H1 (cell line): ENCODE data around the gene PLCH2. TPM values are rescaled to one million over a fixed set of nuclear protein-coding genes. Genes with fewer than 3 reads are reported as not detected.

Source experiments
- ASH2L ChIP-seq: fragments of 200-600, 300-600 bp; sonication (generic); IDR thresholded peaks from one replicate; pipeline ENCODE4 v1.7.1; 2017; ENCODE audit warnings: low read length
- CHD7 ChIP-seq: fragments of 300-600 bp; sonication (generic); IDR thresholded peaks from 2 replicates; pipeline ENCODE4 v1.7.1; 2012; ENCODE audit warnings: low read length, moderate library complexity, mild to moderate bottlenecking, inconsistent platforms; ENCODE audit not compliant: insufficient replicate concordance
- EP300 ChIP-seq, 2 experiments: IDR thresholded peaks; 1 replicate in 1 of 2; 2 replicates in 1 of 2; pipeline ENCODE4 v1.6.1; 2011 to 2012; ENCODE audit warnings: low read depth in 2 of 2, low read length in 2 of 2, mild to moderate bottlenecking in 2 of 2, borderline replicate concordance in 1 of 2, inconsistent platforms in 1 of 2, moderate library complexity in 1 of 2
- KDM5A ChIP-seq: fragments of 200-600 bp; IDR thresholded peaks from 2 replicates; pipeline ENCODE4 v1.7.1; 2012; ENCODE audit warnings: mild to moderate bottlenecking, low read length, inconsistent platforms, mixed read lengths
- YY1 ChIP-seq: IDR thresholded peaks from 2 replicates; pipeline ENCODE4 v1.6.1; 2011; ENCODE audit warnings: low read depth, mild to moderate bottlenecking, low read length
- polyA plus RNA-seq, 7 experiments: library from polyadenylated mRNA; depleted of rRNA in 3 of 7; stranded (reverse) in 5 of 7; unstranded in 2 of 7; fragments of >200 nt in 5 of 7; fragments of 200-250 nt in 2 of 7; gene quantifications; 1 replicate in 5 of 7; 2 replicates in 1 of 7; 4 replicates in 1 of 7; pipeline versions ENCODE4 v1.2.1 to v1.2.3, GENCODE V29; 2011 to 2013; ENCODE audit warnings: missing spikeins in 2 of 7, mixed read lengths in 2 of 7
- total RNA-seq: library from RNA; stranded (reverse); fragmentation: NEBNext Ultra II Directional; extraction: Animal tissue kit (Norgen Biotek cat#: 25700); gene quantifications from 2 replicates; pipeline ENCODE4 v1.2.1, GENCODE V29; 2021

The PLCH2 gene
- total and polyA plus RNA-seq, 2 of the 8 experiments (the other 6 are each of a cell fraction or from before 2014, with no cell fraction given): 0.14 to 0.19 TPM

- TF ChIP-seq CHD7 (no peak), ASH2L (no peak), EP300 (IDR thresholded peaks at IDR 0.05; ENCODE audit: borderline replicate concordance in 1 of 2, low read depth in 2 of 2, low read length in 2 of 2) (no peak), KDM5A (no peak), YY1 (no peak)
Observed at GRCh38 chr1:2517966-2518365, 41.9 kb downstream of the PLCH2 start (continued).
